ENCODE measurements around the gene CYP8B1. TPM values are rescaled to one million over a fixed set of nuclear protein-coding genes. Genes with fewer than 3 reads are reported as not detected.

CYP8B1 gene
- total RNA-seq, 2 experiments from 2014 or later = not detected

GRCh38 chr3:42829628-42830436 lies 45.8 kb downstream of the CYP8B1 start:
- Mint-ChIP-seq H3K9me3 (no peaks in the 10 kb centered on the region), H3K27me3 (peaks cover 13% of the 10 kb centered on the region), H3K36me3 (no peaks in the 10 kb centered on the region), H3K4me1 (peaks cover 5% of the 10 kb centered on the region), H3K4me3 (no peak overlapping the region), H3K27ac (no peak overlapping the region)
- DNase-seq = no peak

DNA sequence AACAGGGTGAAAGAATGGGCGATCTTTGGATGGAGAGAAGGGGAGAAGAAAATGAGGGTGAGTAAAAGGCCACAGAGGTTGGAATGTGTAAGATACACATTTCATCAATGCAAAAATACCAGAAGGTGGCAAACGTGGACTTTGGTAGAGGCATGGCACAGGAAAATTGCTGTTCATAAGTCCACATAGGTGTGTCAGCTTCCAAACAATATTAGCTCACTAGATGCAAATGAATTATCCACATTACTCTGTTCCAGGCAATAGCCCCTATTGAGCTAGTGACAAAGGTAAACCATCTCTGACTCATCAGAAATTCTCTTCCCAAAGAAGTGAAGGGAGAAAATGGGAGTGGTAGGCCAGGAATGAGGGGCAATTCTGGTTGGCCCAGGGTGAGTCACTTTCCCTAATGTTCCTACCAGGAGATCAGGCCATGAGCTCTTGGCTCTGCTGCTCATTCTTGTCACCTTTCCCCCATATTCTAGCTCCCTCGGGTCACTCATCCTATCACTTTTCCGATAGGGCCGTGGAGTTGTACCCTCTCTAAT lies 46.5 kb downstream of the CYP8B1 start:
- H3K36me3 Mint-ChIP-seq = no peaks in the 10 kb centered on the region
- H3K27me3 Mint-ChIP-seq = peaks cover 13% of the 10 kb centered on the region
- no peak overlapping the region for H3K4me3 Mint-ChIP-seq
- no peak for DNase-seq
- H3K27ac Mint-ChIP-seq = no peak overlapping the region
- no peaks in the 10 kb centered on the region for H3K9me3 Mint-ChIP-seq
- peaks cover 5% of the 10 kb centered on the region for H3K4me1 Mint-ChIP-seq

DNA sequence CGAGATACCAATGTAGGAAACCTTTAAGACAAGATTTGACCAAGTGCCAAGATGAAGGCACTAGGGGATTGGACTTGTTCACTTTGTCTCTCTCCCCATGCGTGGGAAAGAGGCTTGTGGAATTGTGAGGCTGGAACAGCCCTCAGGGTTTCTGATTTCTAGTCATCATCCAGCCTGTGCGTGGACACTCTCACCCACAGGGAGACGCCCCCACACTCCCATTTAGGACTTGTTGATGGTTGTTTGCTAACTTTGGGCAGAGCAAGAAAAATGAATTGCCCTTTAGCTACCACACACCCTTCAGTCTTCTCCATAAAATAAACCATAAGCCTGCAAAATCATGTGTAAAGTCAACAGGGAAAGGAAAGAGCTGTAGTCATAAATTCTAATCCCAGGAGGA lies 48.0 kb downstream of the CYP8B1 start:
- no peak for DNase-seq
- H3K27me3 Mint-ChIP-seq = peaks cover 13% of the 10 kb centered on the region
- H3K36me3 Mint-ChIP-seq = no peaks in the 10 kb centered on the region
- peaks cover 5% of the 10 kb centered on the region for H3K4me1 Mint-ChIP-seq
- no peak overlapping the region for H3K27ac Mint-ChIP-seq
- H3K4me3 Mint-ChIP-seq = no peak overlapping the region
- no peaks in the 10 kb centered on the region for H3K9me3 Mint-ChIP-seq

GRCh38 chr3:42827023-42827422 lies 48.7 kb downstream of the CYP8B1 start:
- Mint-ChIP-seq H3K4me1 (peaks cover 5% of the 10 kb centered on the region), H3K9me3 (no peaks in the 10 kb centered on the region), H3K36me3 (no peaks in the 10 kb centered on the region), H3K4me3 (no peak overlapping the region), H3K27me3 (peaks cover 13% of the 10 kb centered on the region), H3K27ac (no peak overlapping the region)
- no peak for DNase-seq

DNA sequence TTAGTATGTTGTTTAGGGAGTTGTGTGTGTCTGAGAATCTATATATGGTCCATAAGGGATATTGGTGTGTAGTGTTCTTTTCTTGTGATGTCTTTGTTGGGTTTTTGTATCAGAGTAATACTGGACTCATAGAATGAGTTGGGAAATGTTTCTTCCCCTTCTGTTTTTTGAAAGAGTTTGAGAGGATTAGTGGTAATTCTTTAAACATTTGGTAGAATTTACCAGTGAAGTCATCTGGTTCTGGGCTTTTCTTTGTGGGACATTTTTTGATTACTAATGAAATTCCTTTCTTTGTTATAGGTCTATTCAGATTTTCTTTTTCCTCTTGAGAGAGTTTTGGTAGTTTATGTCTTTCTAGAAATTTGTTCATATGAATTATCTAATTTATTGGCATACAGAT lies 49.5 kb downstream of the CYP8B1 start:
- Mint-ChIP-seq H3K4me1 (peaks cover 3% of the 10 kb centered on the region), H3K4me3 (no peak overlapping the region), H3K36me3 (no peaks in the 10 kb centered on the region), H3K27ac (no peak overlapping the region), H3K9me3 (no peaks in the 10 kb centered on the region), H3K27me3 (peaks cover 13% of the 10 kb centered on the region)
- DNase-seq = no peak

- Mint-ChIP-seq H3K27ac (no peak overlapping the region), H3K27me3 (peaks cover 10% of the 10 kb centered on the region), H3K4me1 (no peaks in the 10 kb centered on the region), H3K4me3 (no peak overlapping the region), H3K9me3 (no peaks in the 10 kb centered on the region), H3K36me3 (no peaks in the 10 kb centered on the region)
- no peak for DNase-seq
Observed at GRCh38 chr3:42823351-42823750, 52.3 kb downstream of the CYP8B1 start.

GRCh38 chr3:42822828-42823227 lies 52.9 kb downstream of the CYP8B1 start:
- Mint-ChIP-seq H3K4me1 (no peaks in the 10 kb centered on the region), H3K9me3 (no peaks in the 10 kb centered on the region), H3K4me3 (no peak overlapping the region), H3K27ac (no peak overlapping the region), H3K36me3 (no peaks in the 10 kb centered on the region), H3K27me3 (peaks cover 10% of the 10 kb centered on the region)
- DNase-seq = no peak

Other genes starting within 250 kb of the CYP8B1 start
- gene ZBTB47, start 222.2 kb downstream of the CYP8B1 start, total RNA-seq = under 1 TPM; 0.68 to 0.87 TPM
- not detected for gene KLHL40, start 190.3 kb downstream of the CYP8B1 start, total RNA-seq
- gene HHATL, start 173.1 kb downstream of the CYP8B1 start, total RNA-seq = not detected
- under 1 TPM in 1 of 2 experiments, not detected in 1; 0.49 TPM for gene CCDC13, start 102.6 kb downstream of the CYP8B1 start, total RNA-seq
- 10 to 100 TPM; 83.1 to 85.3 TPM for gene HIGD1A, start 71.4 kb downstream of the CYP8B1 start, total RNA-seq
- 1 to 10 TPM; 2.8 to 2.9 TPM for gene ACKR2, start 66.4 kb downstream of the CYP8B1 start, total RNA-seq
- 1 to 10 TPM; 4.9 to 5.3 TPM for gene ZNF662, start 30.3 kb upstream of the CYP8B1 start, total RNA-seq
- under 1 TPM in 1 of 2 experiments, not detected in 1; 0.08 TPM for gene GASK1A, start 103.4 kb upstream of the CYP8B1 start, total RNA-seq
- gene POMGNT2, start 230.2 kb upstream of the CYP8B1 start, total RNA-seq = 10 to 100 TPM; 12.1 to 13.3 TPM